HepG2 (cell line): ENCODE measurements around the gene KSR1. TPM values are rescaled to one million over a fixed set of nuclear protein-coding genes. Genes with fewer than 3 reads are reported as not detected.
"Not testable (repeated sequence)": the region's sequence is repeated elsewhere in the genome, so short reads cannot be mapped to it uniquely, and the experiment has no call there.

Experiments used
- ATAC-seq: fragments of 200-7000 bp; cut with Tn5 transposase; 3 replicates; pipeline ENCODE4 v1.9.1; 2020; ENCODE audit warnings: mild to moderate bottlenecking, moderate library complexity
- BruUV-seq: library from RNA; stranded (reverse); fragments of 400-500 nt; replicated peaks from 2 replicates; lab custom pipeline; 2021; lab: Mats Ljungman, UMichigan
- CTCF ChIA-PET: fragments of 300-600 bp; formaldehyde crosslinking; extraction: SDS; loops from one replicate; lab custom pipeline; 2021; ENCODE audit warnings: low total read pairs, inconsistent platforms, low intra/inter-chr PET ratio; lab: Yijun Ruan, JAX
- POLR2A ChIA-PET: fragments of 350-600 bp; sonication (Branson Sonifier 250); formaldehyde crosslinking; loops from one replicate; lab custom pipeline; 2020; ENCODE audit warnings: antibody characterized with exemption, inconsistent platforms; lab: Yijun Ruan, JAX
- DNase-seq: peaks from one replicate; pipeline ENCODE4 v3.0.0-alpha.2; 2015; ENCODE audit warnings: low spot score
- FAIRE-seq: peaks from 3 replicates; lab custom pipeline; 2011; peaks lifted over from hg19 to GRCh38; lab: Jason Lieb, UNC
- H2AFZ ChIP-seq: one replicate; pipeline ENCODE4 v1.6.1; 2011; ENCODE audit warnings: low read length, inconsistent platforms
- H3K27ac ChIP-seq: fragments of 300-600 bp; 3 replicates; pipeline ENCODE4 v1.8.0; 2011; ENCODE audit warnings: mixed run types, mild to moderate bottlenecking, mixed read lengths, low read length, inconsistent platforms; ENCODE audit not compliant: insufficient read depth; ENCODE audit errors: extremely low read length
- H3K27me3 ChIP-seq, 2 experiments: fragments of 200-600 bp in 1 of 2; 2 replicates in 1 of 2; 3 replicates in 1 of 2; pipeline versions ENCODE4 v1.6.0 to v1.8.0; 2011; ENCODE audit warnings: low read length in 2 of 2, mild to moderate bottlenecking in 2 of 2, moderate library complexity in 2 of 2, inconsistent platforms in 1 of 2; ENCODE audit not compliant: insufficient read depth in 2 of 2, control insufficient read depth in 1 of 2
- H3K36me3 ChIP-seq, 2 experiments: fragments of 200-600 bp in 1 of 2; replicated peaks in 1 of 2; 2 replicates in 1 of 2; 3 replicates in 1 of 2; pipeline versions ENCODE4 v1.5.1 to v1.8.0; 2011; ENCODE audit warnings: low read length in 2 of 2, inconsistent platforms in 1 of 2; ENCODE audit not compliant: insufficient read depth in 2 of 2, control insufficient read depth in 1 of 2
- H3K4me1 ChIP-seq: 2 replicates; pipeline ENCODE4 v1.5.1; 2012; ENCODE audit warnings: low read length, inconsistent platforms; ENCODE audit not compliant: insufficient read depth
- H3K4me2 ChIP-seq: 2 replicates; pipeline ENCODE4 v1.6.0; 2011; ENCODE audit warnings: low read depth, low read length, inconsistent platforms
- H3K4me3 ChIP-seq, 3 experiments: fragments of 200-600 bp in 1 of 3; sonication (generic), shearing (Covaris generic) in 1 of 3; replicated peaks in 1 of 3; 2 replicates each; pipeline ENCODE4 v1.5.1; 2011 to 2016; ENCODE audit warnings: low read length in 3 of 3, inconsistent platforms in 2 of 3, low read depth in 2 of 3, mild to moderate bottlenecking in 2 of 3, control low read depth in 1 of 3, mixed read lengths in 1 of 3; ENCODE audit not compliant: insufficient read depth in 1 of 3
- H3K79me2 ChIP-seq: one replicate; pipeline ENCODE4 v1.6.1; 2011; ENCODE audit warnings: low read length, inconsistent platforms; ENCODE audit not compliant: insufficient read depth
- H3K9ac ChIP-seq: 2 replicates; pipeline ENCODE4 v1.6.0; 2011; ENCODE audit warnings: mild to moderate bottlenecking, low read depth, low read length, inconsistent platforms; ENCODE audit not compliant: insufficient read depth
- H3K9me3 ChIP-seq: 2 replicates; pipeline ENCODE4 v1.5.1; 2012; ENCODE audit warnings: mild to moderate bottlenecking, low read length
- H4K20me1 ChIP-seq: 2 replicates; pipeline ENCODE4 v1.6.0; 2011; ENCODE audit warnings: inconsistent platforms, mild to moderate bottlenecking, low read length, moderate library complexity; ENCODE audit not compliant: insufficient read depth
- ATF7 ChIP-seq, 2 experiments: fragments of 450-650 bp in 1 of 2; sonication (generic) in 1 of 2; formaldehyde crosslinking in 1 of 2; IDR thresholded peaks; 2 replicates each; pipeline versions ENCODE4 v1.4.0 to v1.6.1; 2016 to 2020; ENCODE audit warnings: antibody characterized with exemption in 1 of 2, mild to moderate bottlenecking in 1 of 2, missing genetic modification reagents in 1 of 2
- CREB1 ChIP-seq, 2 experiments: fragments of 450-650 bp in 1 of 2; IDR thresholded peaks; 2 replicates each; pipeline ENCODE4 v1.6.1; 2016 to 2017; ENCODE audit warnings: control low read depth in 1 of 2, mild to moderate bottlenecking in 1 of 2, missing compliant biosample characterization in 1 of 2, missing genetic modification characterization in 1 of 2
- ONECUT2 ChIP-seq: sonication (generic); formaldehyde crosslinking; IDR thresholded peaks from 2 replicates; pipeline ENCODE4 v1.4.0; 2020; ENCODE audit warnings: missing genetic modification reagents
- SMARCE1 ChIP-seq: fragments of 450-650 bp; IDR thresholded peaks from 2 replicates; pipeline ENCODE4 v1.6.1; 2017; ENCODE audit warnings: borderline replicate concordance
- WGBS: methylation state at CpG from one replicate; pipeline ENCODE4 v1.1.6; 2017; ENCODE audit warnings: low lambda C conversion rate; 5-methylcytosine and 5-hydroxymethylcytosine counted together
- in situ Hi-C: cut with HindIII; loops from 2 replicates; pipeline ENCODE4 v1.10.0; 2017; ENCODE audit warnings: low pct_unique_long_range_greater_than_20kb; ENCODE audit not compliant: extremely low pct_ligation_motif_present
- intact Hi-C: fragments of 100-400 bp; cut with micrococcal nuclease; formaldehyde crosslinking; loops from one replicate; pipeline ENCODE4 v1.10.0; 2022; ENCODE audit not compliant: unreplicated experiment
- polyA plus RNA-seq, 8 experiments: library from polyadenylated mRNA; depleted of rRNA in 3 of 8; stranded (reverse) in 7 of 8; unstranded in 1 of 8; fragments of >200 nt; fragmentation: Illumina TruSeq in 4 of 8; extraction: Trizol in 4 of 8; gene quantifications; 2 replicates each; pipeline versions ENCODE4 v1.2.1 to v1.2.3, GENCODE V29; 2011 to 2016; ENCODE audit warnings: low read depth in 4 of 8, missing spikeins in 1 of 8, mixed read lengths in 1 of 8; ENCODE audit not compliant: insufficient read depth in 1 of 8
- total RNA-seq, 5 experiments: library from RNA; depleted of rRNA; stranded (reverse); fragments of >200 nt; fragmentation: Illumina TruSeq; extraction: Trizol; gene quantifications; 2 replicates each; pipeline ENCODE4 v1.2.3, GENCODE V29; 2016; ENCODE audit warnings: low read depth in 1 of 5

Gene KSR1
- total and polyA plus RNA-seq, 2 of the 13 experiments (the other 11 are each of a cell fraction or from before 2014, with no cell fraction given), result 10.1 to 16.6 TPM

GRCh38 chr17:27446569-27447301, 9.5 kb upstream of the KSR1 start:
- no peaks in the 10 kb centered on the region for H3K79me2 ChIP-seq
- 37% methylated on average over 6 of the region's 6 CpGs for WGBS
- ATAC-seq (no peak), DNase-seq (no peak), FAIRE-seq (no peak)
- TF ChIP-seq ATF7 (IDR thresholded peaks at IDR 0.05) (peak; percentile 96), ATF7 (CRISPR knock-in tag; IDR thresholded peaks at IDR 0.05) (no peak), SMARCE1 (no peak), ONECUT2 (CRISPR knock-in tag) (no peak), CREB1 (IDR thresholded peaks at IDR 0.05) (0 out of 2 replicates have a peak, but pooled peaks have one; percentile 15), CREB1 (CRISPR knock-in tag; IDR thresholded peaks at IDR 0.05) (no peak)
- BruUV-seq, result no TSS peak
- no peaks in the 10 kb centered on the region for H3K9me3 ChIP-seq
- ChIA-PET CTCF (no interaction called here), POLR2A (no interaction called here)
- H3K9ac ChIP-seq, result no peak overlapping the region
- no peak overlapping the region for H3K4me2 ChIP-seq
- no peak overlapping the region for H3K4me3 ChIP-seq
- in situ Hi-C loops (loop anchor here (5.0 kb wide), 1 partner anchor 49 kb away; no protein-coding TSS in a partner anchor), intact Hi-C loops (no loop called here)
- H3K27me3 ChIP-seq, result peaks cover 2 to 33% of the 10 kb centered on the region in 2 experiments; a peak in 3 of 5 replicates
- no peak overlapping the region for H3K27ac ChIP-seq
- no peaks in the 10 kb centered on the region for H3K36me3 ChIP-seq
- H3K4me1 ChIP-seq, result no peaks in the 10 kb centered on the region
- H4K20me1 ChIP-seq, result no peaks in the 10 kb centered on the region
- H2AFZ ChIP-seq, result no peak overlapping the region

GRCh38 chr17:27448534-27448933, 7.7 kb upstream of the KSR1 start:
- H3K36me3 ChIP-seq, H2AFZ ChIP-seq, H3K4me3 ChIP-seq, BruUV-seq, CTCF ChIA-PET, ATAC-seq, DNase-seq, H3K4me1 ChIP-seq, H4K20me1 ChIP-seq, H3K9ac ChIP-seq, POLR2A ChIA-PET, H3K79me2 ChIP-seq, intact Hi-C loops, FAIRE-seq, H3K9me3 ChIP-seq, H3K27ac ChIP-seq, H3K4me2 ChIP-seq: not testable (repeated sequence)
- in situ Hi-C loops, result loop anchor here (5.0 kb wide), 1 partner anchor 51 kb away; no protein-coding TSS in a partner anchor
- peaks cover 2 to 48% of the 10 kb centered on the region in 2 experiments; a peak in 3 of 5 replicates for H3K27me3 ChIP-seq
- WGBS, result 67% methylated on average over 6 of the region's 6 CpGs
